MM.1S (cell line): ENCODE data around the gene IVD.

Experiments used
- DNase-seq: peaks from one replicate; pipeline ENCODE4 v3.0.0-alpha.2; 2015
- H2AFZ ChIP-seq: fragments of 300-600 bp; sonication (generic); 2 replicates; pipeline ENCODE4 v1.6.0; 2016; ENCODE audit warnings: antibody characterized with exemption, low read length
- H3F3A ChIP-seq: fragments of 300-600 bp; sonication (generic); 2 replicates; pipeline ENCODE4 v1.6.1; 2016; ENCODE audit warnings: mild to moderate bottlenecking, antibody characterized with exemption, low read length, moderate library complexity, mixed read lengths; ENCODE audit not compliant: insufficient read depth
- H3K27ac ChIP-seq: fragments of 300-600 bp; sonication (generic); 2 replicates; pipeline ENCODE4 v1.5.1; 2016; ENCODE audit warnings: mild to moderate bottlenecking, low read length
- H3K27me3 ChIP-seq: fragments of 300-600 bp; sonication (generic); replicated peaks from 2 replicates; pipeline ENCODE4 v1.6.0; 2016; ENCODE audit warnings: low read length; ENCODE audit not compliant: insufficient read depth
- H3K36me3 ChIP-seq: fragments of 300-600 bp; sonication (generic); replicated peaks from 2 replicates; pipeline ENCODE4 v1.6.1; 2016; ENCODE audit warnings: mild to moderate bottlenecking, low read length, mixed read lengths; ENCODE audit not compliant: insufficient read depth
- H3K4me1 ChIP-seq: fragments of 300-600 bp; sonication (generic); 2 replicates; pipeline ENCODE4 v1.6.1; 2016; ENCODE audit warnings: low read length, mixed read lengths
- H3K4me2 ChIP-seq: fragments of 300-600 bp; sonication (generic); 2 replicates; pipeline ENCODE4 v1.6.0; 2016; ENCODE audit warnings: low read depth, low read length
- H3K4me3 ChIP-seq: fragments of 300-600 bp; sonication (generic); 2 replicates; pipeline ENCODE4 v1.5.1; 2016; ENCODE audit warnings: low read length, mixed read lengths
- H3K79me2 ChIP-seq: fragments of 300-600 bp; sonication (generic); 2 replicates; pipeline ENCODE4 v1.6.1; 2016; ENCODE audit warnings: mixed run types, low read length, mixed read lengths
- H3K9ac ChIP-seq: fragments of 300-600 bp; sonication (generic); 2 replicates; pipeline ENCODE4 v1.6.1; 2016; ENCODE audit warnings: low read length, mixed read lengths
- H3K9me2 ChIP-seq: fragments of 300-600 bp; sonication (generic); replicated peaks from 2 replicates; pipeline ENCODE4 v1.6.1; 2016; ENCODE audit warnings: mild to moderate bottlenecking, low read length, mixed read lengths; ENCODE audit not compliant: insufficient read depth
- H3K9me3 ChIP-seq: fragments of 300-600 bp; sonication (generic); replicated peaks from 2 replicates; pipeline ENCODE4 v1.6.1; 2016; ENCODE audit warnings: mild to moderate bottlenecking, low read length, mixed read lengths; ENCODE audit not compliant: insufficient read depth
- H4K20me1 ChIP-seq: fragments of 300-600 bp; sonication (generic); 2 replicates; pipeline ENCODE4 v1.6.1; 2016; ENCODE audit warnings: mild to moderate bottlenecking, low read length, moderate library complexity, mixed read lengths; ENCODE audit not compliant: insufficient read depth
- EZH2 ChIP-seq: fragments of 300-600 bp; sonication (generic); optimal IDR thresholded peaks from 2 replicates; pipeline ENCODE3; 2017; ENCODE audit warnings: low read depth, mild to moderate bottlenecking, antibody characterized with exemption, low read length, mixed read lengths
- EZH2phosphoT487 ChIP-seq: fragments of 300-600 bp; sonication (generic); IDR thresholded peaks from 2 replicates; pipeline ENCODE4 v1.6.1; 2018; ENCODE audit warnings: antibody characterized with exemption, low read length
- TF ChIP-seq, protein P1 (sequence below): fragments of 300-600 bp; sonication (generic); IDR thresholded peaks from 2 replicates; pipeline ENCODE4 v1.5.1; 2016; ENCODE audit warnings: antibody characterized with exemption, low read length, mixed read lengths

Gene IVD

DNA sequence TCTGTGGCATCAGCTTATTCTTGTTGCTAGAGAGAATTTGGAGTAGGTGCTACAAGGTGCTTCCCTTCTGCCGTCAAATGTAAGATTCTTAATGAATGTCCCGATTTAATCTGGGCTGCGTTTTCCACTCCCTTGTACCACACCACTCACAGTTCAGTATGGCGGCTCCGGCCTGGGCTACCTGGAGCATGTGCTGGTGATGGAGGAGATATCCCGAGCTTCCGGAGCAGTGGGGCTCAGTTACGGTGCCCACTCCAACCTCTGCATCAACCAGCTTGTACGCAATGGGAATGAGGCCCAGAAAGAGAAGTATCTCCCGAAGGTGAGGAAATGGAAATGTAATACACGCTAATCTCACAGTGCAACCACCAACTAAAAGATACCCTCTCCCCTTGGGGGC, 4.9 kb downstream of the IVD start:
- Histone ChIP-seq H3K9ac (no peak overlapping the region), H3K9me2 (no peaks in the 10 kb centered on the region), H4K20me1 (no peaks in the 10 kb centered on the region), H3K4me2 (no peak overlapping the region), H3K4me1 (peaks cover 31% of the 10 kb centered on the region), H3F3A (peaks cover 23% of the 10 kb centered on the region), H3K27me3 (no peaks in the 10 kb centered on the region), H3K4me3 (no peak overlapping the region), H3K27ac (no peak overlapping the region), H2AFZ (no peak overlapping the region), H3K9me3 (no peaks in the 10 kb centered on the region), H3K36me3 (peaks cover 7% of the 10 kb centered on the region), H3K79me2 (peaks cover 33% of the 10 kb centered on the region)
- DNase-seq, result no peak
- TF ChIP-seq EZH2phosphoT487, result no peak
- TF ChIP-seq EZH2, result no peak
- TF ChIP-seq, protein P1, sequence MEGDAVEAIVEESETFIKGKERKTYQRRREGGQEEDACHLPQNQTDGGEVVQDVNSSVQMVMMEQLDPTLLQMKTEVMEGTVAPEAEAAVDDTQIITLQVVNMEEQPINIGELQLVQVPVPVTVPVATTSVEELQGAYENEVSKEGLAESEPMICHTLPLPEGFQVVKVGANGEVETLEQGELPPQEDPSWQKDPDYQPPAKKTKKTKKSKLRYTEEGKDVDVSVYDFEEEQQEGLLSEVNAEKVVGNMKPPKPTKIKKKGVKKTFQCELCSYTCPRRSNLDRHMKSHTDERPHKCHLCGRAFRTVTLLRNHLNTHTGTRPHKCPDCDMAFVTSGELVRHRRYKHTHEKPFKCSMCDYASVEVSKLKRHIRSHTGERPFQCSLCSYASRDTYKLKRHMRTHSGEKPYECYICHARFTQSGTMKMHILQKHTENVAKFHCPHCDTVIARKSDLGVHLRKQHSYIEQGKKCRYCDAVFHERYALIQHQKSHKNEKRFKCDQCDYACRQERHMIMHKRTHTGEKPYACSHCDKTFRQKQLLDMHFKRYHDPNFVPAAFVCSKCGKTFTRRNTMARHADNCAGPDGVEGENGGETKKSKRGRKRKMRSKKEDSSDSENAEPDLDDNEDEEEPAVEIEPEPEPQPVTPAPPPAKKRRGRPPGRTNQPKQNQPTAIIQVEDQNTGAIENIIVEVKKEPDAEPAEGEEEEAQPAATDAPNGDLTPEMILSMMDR, result no peak

- no peaks in the 10 kb centered on the region for H4K20me1 ChIP-seq
- H3K9me3 ChIP-seq, result no peaks in the 10 kb centered on the region
- TF ChIP-seq, protein P1, result no peak
- TF ChIP-seq EZH2phosphoT487 (no peak), EZH2 (no peak)
- H3K27ac ChIP-seq, result no peak overlapping the region
- H3K27me3 ChIP-seq, result no peaks in the 10 kb centered on the region
- no peak overlapping the region for H3K4me2 ChIP-seq
- no peak overlapping the region for H2AFZ ChIP-seq
- no peaks in the 10 kb centered on the region for H3K9me2 ChIP-seq
- H3K4me1 ChIP-seq, result peaks cover 22% of the 10 kb centered on the region
- H3F3A ChIP-seq, result peaks cover 11% of the 10 kb centered on the region
- no peak overlapping the region for H3K4me3 ChIP-seq
- H3K79me2 ChIP-seq, result peaks cover 22% of the 10 kb centered on the region; the same call in 1 of the 2 replicates
- DNase-seq, result no peak
- peaks cover 7% of the 10 kb centered on the region for H3K36me3 ChIP-seq
- H3K9ac ChIP-seq, result no peak overlapping the region
Observed at GRCh38 chr15:40412095-40412759, 6.6 kb downstream of the IVD start.

DNA sequence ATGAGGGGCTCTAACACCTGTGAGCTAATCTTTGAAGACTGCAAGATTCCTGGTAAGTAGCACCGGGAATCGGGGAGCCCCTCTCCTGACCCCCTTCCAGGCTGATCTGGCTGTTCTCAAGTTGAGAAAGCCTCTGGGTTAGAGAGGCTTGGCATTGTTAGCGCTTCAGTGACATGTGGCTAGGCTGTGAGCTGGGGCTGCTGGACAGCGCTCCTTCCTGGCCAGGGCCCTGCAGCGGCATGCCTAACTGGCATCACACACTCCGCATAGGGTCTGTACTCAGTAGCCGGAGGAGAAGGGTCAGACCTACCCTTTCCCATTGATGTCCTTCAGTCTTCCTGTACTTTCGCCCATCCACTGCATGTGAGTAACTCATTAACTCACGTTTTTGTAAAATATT, 7.4 kb downstream of the IVD start:
- Histone ChIP-seq H3K9me3 (no peaks in the 10 kb centered on the region), H3K27me3 (no peaks in the 10 kb centered on the region), H3K9ac (no peak overlapping the region), H3K9me2 (no peaks in the 10 kb centered on the region), H3F3A (peaks cover 5% of the 10 kb centered on the region), H3K79me2 (peaks cover 15% of the 10 kb centered on the region; the same call in 1 of the 2 replicates), H3K36me3 (peaks cover 7% of the 10 kb centered on the region), H2AFZ (no peak overlapping the region), H3K4me3 (no peak overlapping the region), H3K4me2 (no peak overlapping the region), H3K27ac (no peak overlapping the region), H3K4me1 (peaks cover 14% of the 10 kb centered on the region), H4K20me1 (no peaks in the 10 kb centered on the region)
- no peak for TF ChIP-seq EZH2phosphoT487
- TF ChIP-seq, protein P1, result no peak
- no peak for TF ChIP-seq EZH2
- DNase-seq, result no peak
